GM12875 (cell line): ENCODE results near the gene CPNE2.

Source experiments
- H3K4me3 ChIP-seq: one replicate; pipeline ENCODE4 v1.5.1; 2011; ENCODE audit warnings: low read depth, low read length, control low read depth
- TF ChIP-seq, protein P1 (sequence below): IDR thresholded peaks from 2 replicates; pipeline ENCODE4 v1.5.1; 2011; ENCODE audit warnings: low read depth, mild to moderate bottlenecking, control low read depth, inconsistent platforms, low read length, moderate library complexity, borderline replicate concordance; ENCODE audit not compliant: insufficient read depth

CPNE2 gene

DNA sequence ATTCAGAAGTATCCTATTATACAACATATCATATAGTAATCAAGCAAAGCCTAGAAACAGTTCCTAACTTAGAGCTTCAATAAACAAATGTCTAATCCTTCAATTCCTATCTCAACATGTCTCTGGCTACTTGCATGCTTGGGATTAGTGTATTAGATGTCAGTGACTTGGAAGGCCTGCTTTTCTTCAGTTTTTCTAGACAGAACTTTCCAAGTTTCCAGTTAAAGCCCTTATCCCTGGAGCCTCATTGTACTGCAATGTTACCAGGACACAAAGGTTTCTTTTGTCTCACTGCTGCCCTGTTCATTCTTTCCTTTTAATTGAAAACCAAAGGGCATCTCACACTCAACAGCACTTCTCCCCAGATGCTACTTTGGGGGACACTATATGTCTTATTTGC lies 76.9 kb downstream of the CPNE2 start:
- TF ChIP-seq, protein P1, sequence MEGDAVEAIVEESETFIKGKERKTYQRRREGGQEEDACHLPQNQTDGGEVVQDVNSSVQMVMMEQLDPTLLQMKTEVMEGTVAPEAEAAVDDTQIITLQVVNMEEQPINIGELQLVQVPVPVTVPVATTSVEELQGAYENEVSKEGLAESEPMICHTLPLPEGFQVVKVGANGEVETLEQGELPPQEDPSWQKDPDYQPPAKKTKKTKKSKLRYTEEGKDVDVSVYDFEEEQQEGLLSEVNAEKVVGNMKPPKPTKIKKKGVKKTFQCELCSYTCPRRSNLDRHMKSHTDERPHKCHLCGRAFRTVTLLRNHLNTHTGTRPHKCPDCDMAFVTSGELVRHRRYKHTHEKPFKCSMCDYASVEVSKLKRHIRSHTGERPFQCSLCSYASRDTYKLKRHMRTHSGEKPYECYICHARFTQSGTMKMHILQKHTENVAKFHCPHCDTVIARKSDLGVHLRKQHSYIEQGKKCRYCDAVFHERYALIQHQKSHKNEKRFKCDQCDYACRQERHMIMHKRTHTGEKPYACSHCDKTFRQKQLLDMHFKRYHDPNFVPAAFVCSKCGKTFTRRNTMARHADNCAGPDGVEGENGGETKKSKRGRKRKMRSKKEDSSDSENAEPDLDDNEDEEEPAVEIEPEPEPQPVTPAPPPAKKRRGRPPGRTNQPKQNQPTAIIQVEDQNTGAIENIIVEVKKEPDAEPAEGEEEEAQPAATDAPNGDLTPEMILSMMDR = no peak
- no peak overlapping the region for H3K4me3 ChIP-seq

DNA sequence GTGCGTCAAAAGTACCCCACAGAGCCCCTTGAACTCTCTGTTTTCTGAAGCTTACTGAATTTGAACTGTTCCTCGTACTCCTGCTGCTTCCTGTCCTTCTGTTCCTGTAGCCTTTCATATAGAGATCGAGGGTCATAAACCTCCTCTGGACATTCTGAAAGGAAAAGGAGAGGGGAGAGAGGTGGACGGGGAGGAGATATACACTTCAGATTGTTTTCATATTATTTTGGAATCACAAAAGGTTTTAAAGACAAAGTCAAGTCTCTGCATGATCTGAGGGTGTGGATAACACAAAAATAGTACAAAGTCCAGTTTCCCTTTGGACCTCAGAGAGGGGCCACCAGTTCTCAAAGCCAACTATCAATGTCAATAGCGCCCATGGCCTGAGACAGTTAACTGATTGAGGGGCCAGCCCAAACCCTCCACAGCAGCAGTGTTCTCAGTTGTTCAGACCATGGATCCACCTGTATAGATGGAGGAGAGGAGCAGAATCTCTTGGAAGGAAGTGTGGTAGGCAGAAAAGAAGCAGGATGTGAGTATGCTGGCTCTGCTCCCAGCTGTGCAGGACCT lies 80.4 kb downstream of the CPNE2 start:
- H3K4me3 ChIP-seq = no peak overlapping the region
- TF ChIP-seq, protein P1 = no peak

DNA sequence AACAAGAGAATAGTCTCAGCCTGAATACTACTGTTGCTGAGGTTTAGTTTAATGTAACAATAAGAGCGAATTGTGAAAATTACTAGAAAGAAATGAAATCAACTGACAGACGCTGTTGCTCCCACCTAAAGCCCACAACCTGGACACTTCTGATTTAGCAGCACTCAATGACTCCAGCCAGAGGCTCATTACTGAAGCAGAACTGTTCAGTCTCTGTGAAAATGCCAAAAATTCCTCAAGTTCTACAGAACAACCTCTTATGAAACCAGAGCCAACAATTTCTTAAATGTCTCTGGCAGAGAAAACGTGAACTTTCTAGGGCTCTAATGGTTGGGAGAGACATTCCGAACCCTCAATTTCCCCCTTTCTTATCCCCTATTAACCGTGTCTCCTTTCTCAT lies 83.5 kb downstream of the CPNE2 start:
- TF ChIP-seq, protein P1 = no peak

DNA sequence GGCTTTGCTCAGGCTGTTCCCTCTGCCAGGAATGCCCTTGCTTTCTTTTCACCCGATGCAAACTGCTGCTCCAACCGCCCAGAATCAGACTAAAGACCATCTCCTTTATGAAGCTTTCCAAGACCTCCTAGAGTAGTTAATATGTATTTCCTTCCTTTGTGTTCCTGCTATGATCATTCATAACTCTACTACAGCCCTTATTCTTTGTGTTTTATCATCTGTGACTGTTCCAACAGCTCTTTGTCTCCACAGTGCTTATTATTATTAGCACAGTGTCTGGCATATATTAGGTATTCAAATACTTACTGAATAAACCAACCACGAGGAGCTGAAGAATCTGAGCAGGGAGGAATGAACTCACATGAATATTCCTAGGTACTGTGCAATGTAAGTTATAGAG lies 85.8 kb downstream of the CPNE2 start:
- TF ChIP-seq, protein P1 = no peak
- no peak overlapping the region for H3K4me3 ChIP-seq

More for the DNA sequence above, 83.5 kb downstream of the CPNE2 start:
- H3K4me3 ChIP-seq = no peak overlapping the region

DNA sequence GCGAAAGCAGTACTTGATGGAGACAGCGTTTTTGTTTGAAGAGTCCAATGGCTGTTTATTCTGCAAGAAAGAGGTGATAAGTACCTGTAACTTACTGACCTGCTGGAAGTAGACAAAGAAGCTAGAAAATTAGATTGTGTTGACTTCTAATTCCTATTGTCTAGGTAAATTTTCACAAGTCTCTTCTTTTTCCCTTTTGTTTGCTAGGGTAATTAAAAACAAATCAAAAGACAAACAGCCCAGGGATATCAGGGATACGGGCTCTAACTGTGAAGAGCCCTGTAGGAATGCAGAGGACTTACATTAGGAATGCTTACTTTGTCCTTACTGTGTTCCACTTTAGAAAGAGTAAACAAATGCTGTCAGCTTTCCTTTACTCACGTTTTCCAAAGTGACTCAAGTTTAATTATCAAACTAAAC lies 86.4 kb downstream of the CPNE2 start:
- no peak overlapping the region for H3K4me3 ChIP-seq

DNA sequence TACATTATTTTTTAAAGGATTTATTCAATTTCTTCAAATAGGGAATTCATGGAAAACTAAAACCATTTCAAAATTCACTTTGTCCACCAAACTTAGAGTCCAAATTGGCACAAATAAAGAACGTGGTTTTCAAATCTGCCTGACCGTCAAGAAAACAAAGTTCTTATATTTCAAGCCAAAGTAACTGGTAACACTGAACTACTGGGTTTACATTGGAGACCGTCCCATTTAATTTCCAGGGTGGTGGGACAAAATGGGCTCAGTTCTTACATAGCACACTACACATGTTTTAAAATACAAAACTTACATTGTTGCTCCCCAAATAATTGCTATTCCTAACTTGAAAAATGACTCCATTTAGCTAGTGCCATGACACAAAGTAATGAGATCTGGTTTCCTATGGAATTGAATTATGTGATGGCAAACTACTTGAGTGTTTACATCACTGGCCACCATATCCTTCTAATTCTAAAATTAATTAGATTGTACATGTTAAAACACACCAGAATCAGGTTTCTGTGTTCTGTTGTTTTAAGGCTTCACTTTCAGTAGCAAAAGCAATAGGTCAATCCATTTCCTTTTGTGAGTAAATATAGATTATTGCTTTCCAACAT lies 86.9 kb downstream of the CPNE2 start:
- no peak overlapping the region for H3K4me3 ChIP-seq
- TF ChIP-seq, protein P1 = no peak

More for the DNA sequence above, 86.4 kb downstream of the CPNE2 start:
- TF ChIP-seq, protein P1 = no peak

DNA sequence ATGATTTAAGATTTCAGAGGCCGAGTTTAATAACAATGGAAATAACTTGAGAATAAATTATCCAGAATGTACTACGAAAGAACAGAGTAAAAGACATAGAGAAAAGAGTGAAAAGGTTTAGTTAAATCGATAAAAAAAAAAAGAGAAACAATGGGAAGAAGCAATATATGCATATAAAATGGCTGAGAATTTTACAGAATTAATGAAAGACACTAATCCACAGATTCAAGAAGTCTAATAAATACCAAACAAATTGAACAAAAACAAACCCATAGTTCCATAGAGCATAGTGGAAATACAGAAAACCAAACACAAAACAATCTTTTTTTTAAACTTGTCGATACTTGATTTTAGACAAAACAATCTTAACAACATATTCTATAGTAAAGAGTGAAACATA lies 91.7 kb downstream of the CPNE2 start:
- TF ChIP-seq, protein P1 = no peak
- no peak overlapping the region for H3K4me3 ChIP-seq
